Mammary epithelial cell (primary cell): ENCODE results near the gene TNRC6C.

Experiments
- EZH2 ChIP-seq: IDR thresholded peaks from 2 replicates; pipeline ENCODE4 v1.6.1; 2012; ENCODE audit warnings: low read length, inconsistent platforms, borderline replicate concordance
- TF ChIP-seq, protein P1 (sequence below), 2 donors: IDR thresholded peaks in 1 of 2; conservative IDR thresholded peaks in 1 of 2; 2 replicates each; pipeline ENCODE4 v1.5.1; 2011 to 2012; ENCODE audit warnings: inconsistent platforms in 2 of 2, low read length in 2 of 2, mild to moderate bottlenecking in 2 of 2, control low read depth in 1 of 2, low read depth in 1 of 2; ENCODE audit not compliant: insufficient read depth in 1 of 2; ENCODE audit errors: extremely low read depth in 1 of 2

DNA sequence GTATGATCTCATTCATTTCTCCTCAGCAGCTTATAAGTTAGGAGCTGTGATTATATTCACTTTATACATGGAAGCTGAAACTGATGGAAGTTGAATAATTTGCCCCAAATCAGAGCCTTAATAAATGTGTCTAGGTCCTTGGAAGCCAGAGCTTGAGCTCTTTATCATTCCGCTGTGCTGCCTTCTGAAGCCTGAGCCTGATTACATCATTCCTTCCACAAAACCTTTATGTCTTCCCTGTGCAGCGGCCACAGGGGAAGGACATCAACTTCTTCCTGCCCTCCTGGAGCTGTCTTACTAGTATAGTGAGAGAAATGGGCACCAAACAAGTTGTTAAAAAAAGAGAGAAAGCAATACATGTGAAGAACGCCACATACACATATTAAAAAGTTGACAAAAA lies 6.8 kb downstream of the TNRC6C start:
- no peak for TF ChIP-seq EZH2
- TF ChIP-seq, protein P1, sequence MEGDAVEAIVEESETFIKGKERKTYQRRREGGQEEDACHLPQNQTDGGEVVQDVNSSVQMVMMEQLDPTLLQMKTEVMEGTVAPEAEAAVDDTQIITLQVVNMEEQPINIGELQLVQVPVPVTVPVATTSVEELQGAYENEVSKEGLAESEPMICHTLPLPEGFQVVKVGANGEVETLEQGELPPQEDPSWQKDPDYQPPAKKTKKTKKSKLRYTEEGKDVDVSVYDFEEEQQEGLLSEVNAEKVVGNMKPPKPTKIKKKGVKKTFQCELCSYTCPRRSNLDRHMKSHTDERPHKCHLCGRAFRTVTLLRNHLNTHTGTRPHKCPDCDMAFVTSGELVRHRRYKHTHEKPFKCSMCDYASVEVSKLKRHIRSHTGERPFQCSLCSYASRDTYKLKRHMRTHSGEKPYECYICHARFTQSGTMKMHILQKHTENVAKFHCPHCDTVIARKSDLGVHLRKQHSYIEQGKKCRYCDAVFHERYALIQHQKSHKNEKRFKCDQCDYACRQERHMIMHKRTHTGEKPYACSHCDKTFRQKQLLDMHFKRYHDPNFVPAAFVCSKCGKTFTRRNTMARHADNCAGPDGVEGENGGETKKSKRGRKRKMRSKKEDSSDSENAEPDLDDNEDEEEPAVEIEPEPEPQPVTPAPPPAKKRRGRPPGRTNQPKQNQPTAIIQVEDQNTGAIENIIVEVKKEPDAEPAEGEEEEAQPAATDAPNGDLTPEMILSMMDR (conservative IDR thresholded peaks at IDR 0.05 in 1 of 2, IDR thresholded peaks at IDR 0.05 in 1 of 2; ENCODE audit: extremely low read depth in 1 of 2, insufficient read depth in 1 of 2, low read depth in 1 of 2, low read length in 2 of 2), result no peak
